Endometrium (tissue), 2 donors: ENCODE results near the gene GPRC6A.

Experiments
- FAIRE-seq: peaks from 2 replicates; lab custom pipeline; 2012; peaks lifted over from hg19 to GRCh38; lab: Jason Lieb, UNC
- donor health status: control.
- donor health status: control.

Gene GPRC6A

DNA sequence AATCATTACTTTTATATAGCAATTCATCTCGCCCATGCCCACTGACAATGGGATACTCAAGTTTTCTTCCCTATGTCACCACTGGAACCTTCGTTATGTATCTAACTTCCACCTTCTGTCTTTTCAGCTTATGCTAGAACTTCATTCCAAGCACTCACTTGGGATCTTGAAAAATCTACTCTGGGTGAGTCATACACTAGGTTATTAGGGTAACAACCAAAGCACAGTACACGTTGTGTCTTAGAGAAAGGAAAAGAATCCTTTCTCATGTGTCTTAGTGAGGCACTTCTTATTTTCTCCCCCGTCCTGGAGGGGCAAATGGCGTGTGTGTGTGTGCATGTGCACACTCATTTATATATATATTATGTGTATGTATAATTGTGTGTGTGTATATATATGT is 45.0 kb downstream of the GPRC6A start:
- FAIRE-seq, result no peak

DNA sequence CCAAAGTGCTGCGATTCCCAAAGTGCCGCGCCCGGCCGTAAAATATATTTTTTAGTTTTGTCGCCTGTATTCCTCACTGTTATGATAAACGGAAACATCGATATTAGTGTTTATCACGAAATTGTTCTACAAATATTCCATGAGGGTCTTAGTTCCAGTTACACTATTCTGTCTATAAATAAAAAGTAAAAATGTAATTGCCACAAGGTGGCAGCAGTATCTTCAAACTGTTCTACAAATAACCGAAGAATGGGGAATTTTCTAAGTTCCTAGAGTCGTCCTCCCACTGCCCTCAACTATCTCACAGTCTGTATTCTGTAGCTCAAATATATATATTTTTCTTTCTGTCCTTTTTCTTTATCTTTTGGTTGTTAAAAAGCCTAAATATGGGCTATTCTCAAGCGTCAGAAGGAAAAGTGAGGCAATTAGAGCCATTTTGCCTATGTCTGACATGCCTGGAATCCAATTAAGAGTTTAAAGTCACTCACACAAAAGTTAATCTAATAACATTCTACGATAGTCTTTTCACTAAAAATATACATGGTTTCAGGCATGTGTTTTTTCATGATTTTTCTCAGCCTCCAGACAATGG is 49.2 kb downstream of the GPRC6A start:
- peak; percentile 94 for FAIRE-seq

DNA sequence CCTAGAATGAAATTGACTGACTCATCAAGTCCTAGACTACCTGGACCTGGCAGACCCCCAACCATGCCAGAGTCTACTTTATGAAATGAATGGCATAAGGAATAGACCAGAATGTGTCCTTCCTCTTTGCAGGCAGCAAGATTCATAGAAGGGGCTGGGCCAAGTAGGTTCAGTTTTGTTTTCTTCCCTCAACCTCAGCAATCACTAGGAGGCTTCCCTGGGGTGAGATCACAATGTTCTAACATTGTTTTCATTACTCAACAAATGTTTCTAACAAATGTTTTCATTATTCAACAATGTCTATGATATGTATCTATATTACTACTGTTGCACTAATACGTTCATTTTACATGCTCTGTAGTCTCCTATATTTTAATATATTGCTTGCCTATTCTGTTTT is 55.0 kb downstream of the GPRC6A start:
- no peak for FAIRE-seq

DNA sequence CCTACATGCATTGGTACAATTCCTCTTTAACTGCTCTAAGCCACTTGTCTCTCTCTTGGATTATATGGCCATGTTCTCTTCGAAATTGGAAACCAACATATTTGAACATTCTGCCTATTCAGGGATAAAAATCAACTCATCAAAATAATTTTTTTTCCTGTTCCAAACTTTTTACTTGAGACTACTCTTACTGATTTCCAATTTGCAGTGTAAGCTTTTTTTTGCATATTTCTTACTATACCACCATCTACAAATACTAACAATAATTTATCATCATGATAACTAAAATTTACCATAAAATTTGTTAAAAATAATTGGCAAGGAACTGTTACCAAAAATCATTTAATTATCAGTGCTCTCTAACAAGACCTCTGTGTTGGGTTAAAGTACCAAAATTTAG is 56.4 kb downstream of the GPRC6A start:
- no peak for FAIRE-seq

DNA sequence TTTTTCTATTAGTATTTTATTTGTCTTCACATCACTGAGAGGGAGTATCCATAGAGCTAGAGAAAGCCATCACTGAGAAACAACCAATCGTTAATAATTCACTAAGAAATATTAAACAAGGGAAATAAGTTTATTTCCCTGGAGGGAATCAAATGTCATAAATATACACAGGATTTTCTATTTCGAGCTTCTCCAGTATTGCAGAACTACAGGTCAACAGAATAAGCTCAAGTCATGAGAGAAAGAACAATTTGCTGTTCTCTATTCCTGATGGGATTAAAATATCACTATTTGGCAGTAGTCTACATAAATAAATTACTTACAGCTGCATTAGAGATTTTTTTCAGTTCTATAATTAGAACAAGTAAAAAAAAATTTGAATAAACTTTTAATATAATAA is 61.2 kb downstream of the GPRC6A start:
- no peak for FAIRE-seq

DNA sequence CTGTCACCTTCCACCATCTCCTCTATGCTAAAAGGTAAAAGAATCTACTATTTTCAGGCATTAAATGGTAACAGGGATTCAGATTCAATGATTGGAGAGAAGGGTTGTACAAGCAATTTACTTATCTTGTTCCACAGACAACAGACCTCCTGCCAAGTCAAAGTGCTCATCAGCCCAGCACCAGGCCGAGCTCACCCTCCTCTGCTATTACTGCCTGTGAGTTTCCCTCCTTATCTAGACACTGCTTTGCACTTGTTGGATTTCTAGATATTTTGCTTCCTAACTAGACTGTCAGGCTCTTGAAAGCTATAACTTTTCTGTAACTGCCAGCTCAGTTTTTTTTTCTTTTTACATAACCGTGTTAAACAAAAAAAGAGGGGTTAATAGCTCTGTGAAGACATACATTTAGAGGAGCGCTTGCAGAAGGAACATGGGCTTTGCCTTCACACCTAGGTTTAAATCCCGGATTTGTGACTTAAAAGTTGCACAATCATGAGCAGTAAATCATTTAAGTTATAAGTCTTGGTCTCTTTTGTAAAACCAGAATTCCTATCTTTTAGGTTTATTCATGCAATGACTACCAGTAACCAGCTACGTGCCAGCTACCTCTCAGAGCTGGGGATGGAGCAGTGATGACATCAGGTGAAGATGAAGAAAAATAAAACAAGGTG is 62.2 kb downstream of the GPRC6A start:
- FAIRE-seq, result no peak

DNA sequence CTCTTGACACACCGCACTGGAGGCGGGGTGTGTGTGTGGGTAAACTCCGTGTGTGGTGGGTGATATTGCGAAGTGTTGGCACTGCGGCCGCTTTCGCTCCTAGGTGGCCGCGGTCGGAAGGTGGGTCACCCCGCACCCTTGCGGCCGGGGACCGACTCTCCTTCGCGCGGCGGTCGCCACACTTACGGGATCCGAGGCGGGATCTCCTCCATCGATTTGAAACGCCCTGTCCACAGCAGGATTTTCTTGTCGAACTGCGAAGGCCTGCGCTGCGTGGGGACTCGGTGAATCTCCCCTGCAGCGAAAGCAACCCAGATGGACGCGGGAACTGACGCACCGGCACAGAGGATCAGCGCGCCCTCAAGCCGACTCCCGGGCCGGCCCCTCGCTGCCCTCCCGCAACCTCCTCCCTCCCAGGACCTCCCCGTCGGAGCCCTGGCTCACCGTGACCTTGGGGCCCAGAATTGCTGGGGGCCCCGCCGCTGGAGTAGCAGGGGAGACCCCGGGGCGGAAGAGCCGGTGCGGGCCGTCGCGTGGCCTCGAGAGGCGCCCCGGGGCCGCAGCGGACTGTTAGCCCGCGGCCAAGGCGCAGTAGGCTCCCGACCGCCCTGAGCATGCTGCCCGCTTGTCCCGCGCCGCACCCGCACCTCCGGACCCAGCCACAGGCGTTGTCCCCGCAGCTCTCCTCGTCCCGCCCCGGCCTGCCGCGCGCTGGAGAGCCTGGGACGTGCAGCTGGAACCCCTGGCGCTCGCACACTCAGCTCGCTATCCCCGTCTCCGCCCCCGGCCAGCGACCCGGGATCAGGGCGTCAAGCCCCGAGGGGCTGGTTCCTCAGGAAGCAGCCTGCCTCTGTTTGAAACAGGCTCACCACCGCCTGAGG is 63.7 kb downstream of the GPRC6A start, which contains the start of gene FAM162B:
FAM162B (minus strand) TSS at position 759 of the 881 bp plus-strand sequence; CDS start at position 616, 143 bp downstream.
- no peak for FAIRE-seq

DNA sequence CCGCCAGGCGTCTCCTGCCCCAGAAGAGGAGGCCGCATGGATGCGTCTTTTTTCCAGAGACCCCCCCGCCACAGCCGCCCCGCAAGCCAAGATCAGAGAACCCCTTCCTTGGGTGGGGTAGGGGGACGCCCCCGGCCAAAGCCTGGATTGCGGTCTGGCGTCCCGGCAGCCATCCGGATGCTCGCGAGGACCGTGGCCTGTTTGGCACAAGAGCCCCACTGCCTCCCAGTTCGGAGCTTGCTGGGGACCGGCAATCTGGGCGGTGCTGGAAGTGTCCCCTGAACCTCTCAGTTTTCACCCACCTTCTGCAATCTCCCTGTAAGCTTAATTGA is 64.3 kb downstream of the GPRC6A start:
- FAIRE-seq, result no peak

DNA sequence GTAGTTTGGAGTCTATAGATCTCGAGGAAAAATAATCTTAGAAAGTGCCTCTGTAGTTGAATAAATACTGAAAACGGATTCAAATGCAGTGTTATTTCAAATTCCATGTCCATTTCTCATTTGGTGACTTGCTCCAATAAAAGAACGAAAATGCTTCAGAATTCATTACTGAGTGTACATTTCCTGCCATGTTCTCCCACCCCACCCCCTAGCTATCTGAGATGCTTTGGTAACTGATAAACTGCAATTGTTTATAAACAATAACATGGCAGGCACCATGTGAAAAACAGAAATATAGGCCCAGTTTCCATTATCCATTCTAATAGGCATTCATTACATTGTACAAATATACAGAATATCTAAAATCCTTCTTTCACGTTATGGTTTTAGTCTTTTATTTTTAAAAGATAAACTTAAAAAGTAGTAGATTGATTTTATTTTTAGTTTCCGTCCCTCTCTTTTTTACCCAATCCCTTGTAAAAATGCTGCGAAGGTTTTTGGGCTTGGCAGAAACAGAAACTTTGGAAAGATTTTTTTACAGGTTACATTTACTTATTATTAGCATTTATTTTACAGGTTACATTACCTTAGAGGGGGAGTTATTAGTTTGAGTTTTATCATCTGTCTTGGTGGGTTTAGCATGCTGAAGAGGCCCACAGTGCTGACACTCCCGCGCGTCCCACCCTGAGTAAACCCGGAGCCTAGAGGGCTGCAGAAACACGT is 64.8 kb downstream of the GPRC6A start:
- FAIRE-seq, result no peak

DNA sequence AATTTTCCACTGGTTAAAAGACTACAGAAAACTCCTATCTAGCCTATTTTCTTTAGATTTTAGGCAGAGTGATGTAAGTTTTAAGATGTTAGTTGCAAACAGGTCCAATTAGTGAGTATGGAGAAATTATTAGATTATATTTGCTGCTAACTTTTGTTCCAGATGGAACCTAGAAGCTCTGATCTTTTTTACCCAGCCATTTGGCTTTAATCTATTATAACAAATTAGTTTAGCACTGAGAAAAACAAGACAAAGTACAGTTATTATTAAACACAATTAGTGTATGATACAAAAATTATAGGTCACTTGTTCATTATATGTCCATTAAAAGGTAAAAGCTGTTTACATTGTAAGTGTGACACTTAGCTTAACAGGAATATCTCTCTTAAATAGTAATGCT is 65.8 kb downstream of the GPRC6A start:
- no peak for FAIRE-seq

DNA sequence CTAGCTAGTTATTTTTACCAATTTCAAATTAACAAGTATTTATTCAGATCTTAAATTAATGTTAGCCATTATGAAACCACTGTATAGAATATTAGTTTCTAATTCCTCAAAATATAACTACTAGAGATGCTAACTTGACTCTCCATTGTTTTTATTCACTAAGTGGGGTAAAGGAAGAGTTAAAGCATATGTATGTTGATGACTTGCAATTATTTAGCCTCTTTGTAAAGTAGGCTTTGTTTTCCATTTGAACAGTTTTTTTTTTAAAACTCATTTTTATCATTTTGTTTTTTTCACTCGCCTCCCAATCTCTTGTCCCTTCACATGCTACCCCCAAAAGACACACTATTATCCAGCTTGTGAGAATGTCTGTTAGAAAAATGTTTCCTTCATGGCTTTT is 66.6 kb downstream of the GPRC6A start:
- FAIRE-seq, result no peak

DNA sequence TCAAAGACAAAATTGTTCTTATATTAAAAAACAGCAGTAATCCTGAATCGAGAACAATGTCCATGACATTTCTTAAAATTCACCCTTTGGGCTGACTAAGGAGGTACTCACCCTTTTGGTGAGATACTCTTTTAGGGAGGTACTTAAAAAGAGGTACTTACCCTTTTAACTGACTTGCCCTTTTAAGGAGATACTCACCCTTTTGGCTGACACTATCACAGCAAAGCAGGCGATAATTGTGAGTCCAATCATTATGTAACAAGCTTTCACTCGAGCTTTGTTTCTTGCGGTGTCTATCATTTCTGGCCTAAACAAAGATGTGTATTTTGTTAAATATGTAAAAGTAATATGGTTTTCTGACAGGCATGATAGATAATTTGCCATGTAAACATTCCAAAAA is 67.1 kb downstream of the GPRC6A start:
- FAIRE-seq, result no peak

DNA sequence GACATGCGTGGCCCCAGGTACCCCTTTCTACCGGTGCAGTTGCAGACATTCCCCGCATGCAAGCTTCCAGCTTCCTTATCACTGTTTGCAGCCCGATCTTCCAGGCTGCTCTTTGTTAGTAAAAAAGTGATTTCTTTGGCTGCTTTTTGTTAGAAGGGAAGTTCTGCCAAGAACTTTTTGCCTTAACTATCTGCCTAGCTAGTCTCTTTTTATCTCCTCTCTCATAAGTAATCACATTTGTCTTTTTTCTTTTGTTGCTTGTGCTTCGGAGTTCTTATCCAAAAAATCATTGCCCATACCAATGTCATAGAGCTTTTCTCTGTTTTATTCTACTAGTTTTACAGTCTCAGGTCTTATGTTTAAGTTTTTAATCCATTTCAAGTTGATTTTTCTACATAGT is 83.7 kb downstream of the GPRC6A start:
- no peak for FAIRE-seq
